ENCODE results near the gene PAFAH1B1. TPM values are rescaled to one million over a fixed set of nuclear protein-coding genes. Genes with fewer than 3 reads are reported as not detected.

The PAFAH1B1 gene
- polyA plus RNA-seq, 1 donor (not counting 4 experiments of a cell fraction or from before 2014, with no cell fraction given): 119 TPM

- H4K20me1 ChIP-seq (ENCODE audit: control insufficient read depth, extremely low read depth, insufficient read depth, low read length): peaks cover 12% of the 10 kb centered on the region
- no peaks in the 10 kb centered on the region for H3K27me3 ChIP-seq (ENCODE audit: control insufficient read depth, extremely low read depth, insufficient read depth, low read length)
- DNase-seq (ENCODE audit: low read depth, low spot score) (no peak), FAIRE-seq (no peak)
- no peak overlapping the region for H3K4me3 ChIP-seq (ENCODE audit: control insufficient read depth in 2 of 3, extremely low read depth in 1 of 3, insufficient read depth in 2 of 3, low read depth in 1 of 3, low read length in 3 of 3)
- H3K9me3 ChIP-seq (ENCODE audit: control insufficient read depth, low read depth, low read length): no peaks in the 10 kb centered on the region
- TF ChIP-seq EZH2 (IDR thresholded peaks at IDR 0.05; ENCODE audit: low read length) (no peak), CTCF (optimal IDR thresholded peaks at IDR 0.05 in 1 of 3, IDR thresholded peaks at IDR 0.05 in 1 of 3, conservative IDR thresholded peaks at IDR 0.05 in 1 of 3; ENCODE audit: extremely low read depth in 1 of 3, insufficient read depth in 2 of 3, low read length in 3 of 3) (no peak)
- dilution Hi-C loops (cut with MboI; ENCODE audit: extremely low pct_ligation_motif_present, low sequenced_read_pairs): no loop called here
- no peaks in the 10 kb centered on the region for H3K9me1 ChIP-seq (ENCODE audit: control insufficient read depth, extremely low read depth, insufficient read depth, low read length)
- no peak overlapping the region for H2AFZ ChIP-seq (ENCODE audit: control insufficient read depth, low read length)
- H3K27ac ChIP-seq (ENCODE audit: control insufficient read depth, insufficient read depth, low read length): no peak overlapping the region
- peaks cover 21% of the 10 kb centered on the region for H3K79me2 ChIP-seq (ENCODE audit: control insufficient read depth, insufficient read depth, low read length)
- H3K4me2 ChIP-seq (ENCODE audit: control insufficient read depth, extremely low read depth, insufficient read depth, low read depth, low read length): no peak overlapping the region
- H3K36me3 ChIP-seq (ENCODE audit: control insufficient read depth in 2 of 2, extremely low read depth in 1 of 2, insufficient read depth in 2 of 2, low read length in 2 of 2): peaks cover 33 to 36% of the 10 kb centered on the region in 2 experiments
- no peak overlapping the region for H3K9ac ChIP-seq (ENCODE audit: control insufficient read depth, extremely low read depth, insufficient read depth, low read length)
- no peaks in the 10 kb centered on the region for H3K4me1 ChIP-seq (ENCODE audit: control insufficient read depth, extremely low read depth, insufficient read depth, low read length)
These were observed 106.6 kb downstream of the PAFAH1B1 start for GRCh38 chr17:2700030-2700490.

GRCh38 chr17:2700491-2701141 is 107.2 kb downstream of the PAFAH1B1 start:
- Histone ChIP-seq H3K27me3 (ENCODE audit: control insufficient read depth, extremely low read depth, insufficient read depth, low read length) (no peaks in the 10 kb centered on the region), H3K79me2 (ENCODE audit: control insufficient read depth, insufficient read depth, low read length) (peaks cover 26% of the 10 kb centered on the region), H2AFZ (ENCODE audit: control insufficient read depth, low read length) (no peak overlapping the region), H3K4me3 (ENCODE audit: control insufficient read depth in 2 of 3, extremely low read depth in 1 of 3, insufficient read depth in 2 of 3, low read depth in 1 of 3, low read length in 3 of 3) (no peak overlapping the region), H3K36me3 (ENCODE audit: control insufficient read depth in 2 of 2, extremely low read depth in 1 of 2, insufficient read depth in 2 of 2, low read length in 2 of 2) (peaks cover 31 to 33% of the 10 kb centered on the region in 2 experiments), H3K9ac (ENCODE audit: control insufficient read depth, extremely low read depth, insufficient read depth, low read length) (no peak overlapping the region), H3K4me2 (ENCODE audit: control insufficient read depth, extremely low read depth, insufficient read depth, low read depth, low read length) (no peak overlapping the region), H3K9me3 (ENCODE audit: control insufficient read depth, low read depth, low read length) (no peaks in the 10 kb centered on the region), H3K4me1 (ENCODE audit: control insufficient read depth, extremely low read depth, insufficient read depth, low read length) (no peaks in the 10 kb centered on the region), H3K27ac (ENCODE audit: control insufficient read depth, insufficient read depth, low read length) (no peak overlapping the region), H4K20me1 (ENCODE audit: control insufficient read depth, extremely low read depth, insufficient read depth, low read length) (peaks cover 16% of the 10 kb centered on the region), H3K9me1 (ENCODE audit: control insufficient read depth, extremely low read depth, insufficient read depth, low read length) (no peaks in the 10 kb centered on the region)
- dilution Hi-C loops (cut with MboI; ENCODE audit: extremely low pct_ligation_motif_present, low sequenced_read_pairs): no loop called here
- no peak for FAIRE-seq
- DNase-seq (ENCODE audit: low read depth, low spot score): no peak
- TF ChIP-seq CTCF (optimal IDR thresholded peaks at IDR 0.05 in 1 of 3, IDR thresholded peaks at IDR 0.05 in 1 of 3, conservative IDR thresholded peaks at IDR 0.05 in 1 of 3; ENCODE audit: extremely low read depth in 1 of 3, insufficient read depth in 2 of 3, low read length in 3 of 3) (no peak), EZH2 (IDR thresholded peaks at IDR 0.05; ENCODE audit: low read length) (no peak)
